HG02943 (cell line): ENCODE results near the gene SPN.
"Not testable (repeated sequence)": the region's sequence is repeated elsewhere in the genome, so short reads cannot be mapped to it uniquely, and the experiment has no call there.

Experiments
- ATAC-seq: cut with Tn5 transposase; IDR thresholded peaks from one replicate; pipeline ENCODE4 v1.9.1; 2021; ENCODE audit warnings: mild to moderate bottlenecking, low read depth, moderate library complexity; ENCODE audit not compliant: unreplicated experiment

SPN gene

GRCh38 chr16:29674188-29674587 lies 11.1 kb downstream of the SPN start:
- ATAC-seq = no peak

GRCh38 chr16:29675811-29676643 lies 13.0 kb downstream of the SPN start:
- no peak for ATAC-seq

GRCh38 chr16:29676989-29677785 lies 14.1 kb downstream of the SPN start:
- no peak for ATAC-seq

GRCh38 chr16:29678691-29679267 lies 15.7 kb downstream of the SPN start, which contains the start of gene QPRT:
TSS of gene QPRT (plus strand) at chr16:29679180. CDS start at chr16:29679198, 18 bp downstream.
- no peak for ATAC-seq

- no peak for ATAC-seq
Observed at GRCh38 chr16:29680180-29680598, 17.1 kb downstream of the SPN start.

DNA sequence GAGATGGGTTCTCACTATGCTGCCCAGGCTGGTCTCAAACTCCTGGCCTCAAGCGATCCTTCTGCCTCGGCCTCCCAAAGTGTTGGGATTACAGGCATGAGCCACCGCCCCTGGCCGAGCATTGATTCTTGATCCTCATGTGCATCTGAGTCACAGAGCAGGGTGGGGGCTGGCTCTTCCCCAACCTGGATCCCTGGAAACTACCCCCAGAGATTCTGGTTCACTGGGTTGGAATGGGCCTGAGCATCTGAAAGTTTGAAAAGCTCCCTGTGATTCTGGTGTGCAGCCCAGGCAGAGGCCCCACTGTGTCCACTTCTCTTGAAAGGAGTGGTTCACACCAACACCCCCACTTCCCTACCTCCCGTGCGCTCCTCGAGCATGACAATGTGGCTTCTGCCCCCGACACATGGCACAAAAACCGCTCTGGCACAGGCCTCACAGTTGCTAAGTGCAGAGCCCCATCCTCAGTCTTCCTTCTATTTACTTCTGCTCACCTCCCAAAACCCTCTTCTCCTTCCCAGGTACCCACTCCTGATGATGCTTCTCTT lies 20.6 kb downstream of the SPN start:
- no peak for ATAC-seq

- no peak for ATAC-seq
Observed at GRCh38 chr16:29684679-29685078, 21.6 kb downstream of the SPN start.

DNA sequence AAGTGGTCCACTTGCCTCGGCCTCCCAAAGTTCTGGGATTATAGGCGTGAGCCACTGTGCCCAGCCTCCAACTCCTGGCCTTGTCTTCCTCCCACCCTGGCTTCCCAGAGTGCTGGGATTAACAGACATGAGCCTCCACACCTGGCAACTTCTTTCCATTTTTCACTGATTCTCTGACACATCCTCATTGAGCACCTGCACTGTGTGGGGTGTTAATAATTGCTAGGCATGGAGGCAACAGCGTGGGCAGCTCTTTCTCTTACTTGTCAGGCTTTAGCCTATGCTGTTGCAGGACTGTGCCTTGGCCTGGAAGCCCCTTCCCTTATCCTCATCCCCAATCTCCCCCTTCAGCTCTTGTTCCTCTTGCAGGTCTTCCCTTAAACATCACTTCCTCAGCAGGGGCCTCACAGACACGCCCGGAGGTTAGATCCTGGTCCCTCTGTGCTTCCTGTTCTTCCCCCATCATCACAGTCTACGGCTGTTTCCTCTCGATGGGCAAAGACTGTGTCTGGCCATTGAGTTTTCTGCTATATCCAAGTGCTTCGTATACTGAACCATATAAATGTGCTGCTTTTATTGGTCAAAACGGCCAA lies 23.8 kb downstream of the SPN start:
- ATAC-seq = no peak

- ATAC-seq = no peak
Observed at GRCh38 chr16:29687755-29688154, 24.7 kb downstream of the SPN start.

- ATAC-seq = no peak
Observed at GRCh38 chr16:29688172-29688571, 25.1 kb downstream of the SPN start.

- ATAC-seq = not testable (repeated sequence)
Observed at GRCh38 chr16:29689490-29690351, 26.7 kb downstream of the SPN start.

DNA sequence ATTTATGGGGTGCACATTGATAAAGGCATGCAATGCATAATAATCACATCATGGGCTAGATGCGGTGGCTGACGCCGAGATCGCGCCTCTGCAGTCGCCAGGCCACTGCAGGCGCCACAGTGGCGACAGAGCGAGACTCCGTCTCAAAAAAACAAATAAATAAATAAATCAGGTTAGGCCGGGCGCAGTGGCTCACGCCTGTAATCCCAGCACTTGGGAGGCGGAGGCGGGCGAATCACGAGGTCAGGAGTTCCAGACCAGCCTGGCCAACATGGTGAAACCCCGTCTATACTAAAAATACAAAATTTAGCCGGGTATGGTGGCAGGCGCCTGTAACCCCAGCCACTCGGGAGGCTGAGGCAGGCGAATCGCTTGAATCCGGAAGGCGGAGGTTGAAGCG lies 29.6 kb downstream of the SPN start:
- ATAC-seq = not testable (repeated sequence)

GRCh38 chr16:29694384-29695195 lies 31.5 kb downstream of the SPN start:
- no peak for ATAC-seq

GRCh38 chr16:29695675-29696074 lies 32.6 kb downstream of the SPN start:
- ATAC-seq = not testable (repeated sequence)

GRCh38 chr16:29696881-29697331 lies 33.9 kb downstream of the SPN start:
- no peak for ATAC-seq

DNA sequence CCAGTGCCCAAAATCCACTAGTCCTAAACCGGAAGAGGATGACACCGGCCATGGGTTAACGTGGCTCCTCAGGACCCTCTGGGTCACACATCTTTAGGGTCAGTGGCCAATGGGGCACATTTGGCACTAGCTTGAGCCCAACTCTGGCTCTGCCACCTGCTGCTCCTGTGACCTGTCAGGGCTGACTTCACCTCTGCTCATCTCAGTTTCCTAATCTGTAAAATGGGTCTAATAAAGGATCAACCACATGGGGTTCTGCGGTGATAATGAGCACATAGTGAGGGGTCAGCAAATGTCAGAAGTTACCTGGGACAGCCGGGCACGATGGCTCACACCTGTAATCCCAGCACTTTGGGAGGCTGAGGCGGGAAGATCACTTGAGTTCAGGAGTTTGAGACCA lies 34.3 kb downstream of the SPN start:
- no peak for ATAC-seq

- no peak for ATAC-seq
Observed at GRCh38 chr16:29698042-29698441, 35.0 kb downstream of the SPN start.

DNA sequence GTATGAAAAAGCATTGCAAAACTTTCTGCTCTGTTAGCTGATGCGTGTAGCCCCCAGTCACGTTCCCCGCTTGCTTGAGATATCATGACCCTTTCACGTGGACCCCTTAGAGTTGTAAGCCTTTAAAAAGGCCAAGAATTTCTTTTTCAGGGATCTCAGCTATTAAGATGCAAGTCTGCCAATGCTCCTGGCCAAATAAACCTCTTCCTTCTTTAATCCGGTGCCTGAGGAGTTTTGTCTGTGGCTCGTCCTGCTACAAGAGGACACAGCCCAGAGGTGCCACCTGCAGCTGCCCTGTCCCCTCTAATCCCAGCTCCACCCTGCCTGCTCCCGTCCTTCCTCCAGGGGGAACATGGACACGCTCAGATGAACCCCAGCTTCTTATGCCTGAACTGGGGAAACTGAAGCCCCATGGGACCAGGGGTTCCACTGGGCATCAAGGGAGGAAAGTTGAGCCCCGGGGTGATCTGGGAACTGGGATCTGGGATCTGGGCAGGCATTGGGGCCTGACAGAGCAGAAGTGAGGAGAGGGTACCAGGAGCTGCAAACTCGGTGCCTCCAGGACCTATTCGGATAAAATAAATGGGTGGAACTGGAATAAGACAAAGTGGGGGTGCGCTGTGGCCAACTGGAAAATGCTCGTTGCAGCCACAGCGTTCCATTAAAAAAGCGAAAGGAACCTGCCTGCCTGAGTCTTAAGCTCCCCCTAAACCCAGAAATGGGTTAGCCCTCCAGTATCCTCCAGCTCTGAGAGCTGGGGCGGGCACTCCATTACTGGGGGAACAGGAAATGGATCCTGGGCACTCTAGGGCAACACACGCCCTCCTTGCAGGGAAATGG lies 35.7 kb downstream of the SPN start:
- ATAC-seq = no peak
